Activated CD8-positive, alpha-beta T cell treated with anti-CD3 and anti-CD28 coated beads for 36 hours (primary cell): ENCODE data around the gene KIAA0513. TPM values are rescaled to one million over a fixed set of nuclear protein-coding genes. Genes with fewer than 3 reads are reported as not detected.

ENCODE experiments used
- ATAC-seq: fragments of 200-7000 bp; cut with Tn5 transposase; one replicate; pipeline ENCODE4 v1.10.0; 2021; ENCODE audit warnings: mild to moderate bottlenecking, moderate library complexity
- CTCF ChIA-PET: fragments of 350-600 bp; sonication (Branson Sonifier 250); formaldehyde crosslinking; loops from one replicate; lab custom pipeline; 2021; ENCODE audit warnings: antibody characterized with exemption; lab: Charles Lee
- POLR2A ChIA-PET: fragments of 350-600 bp; sonication (Branson Sonifier 250); formaldehyde crosslinking; loops from one replicate; lab custom pipeline; 2021; ENCODE audit warnings: antibody characterized with exemption; lab: Charles Lee
- DNase-seq: peaks from one replicate; pipeline ENCODE4 v3.0.0-alpha.2; 2020
- H3K27ac Mint-ChIP-seq: one replicate; pipeline ENCODE4 v1.8.0; 2021; ENCODE audit warnings: mild to moderate bottlenecking, mixed read lengths
- H3K27me3 Mint-ChIP-seq: one replicate; pipeline ENCODE4 v1.8.0; 2021; ENCODE audit warnings: mixed read lengths
- H3K36me3 Mint-ChIP-seq: one replicate; pipeline ENCODE4 v1.8.0; 2021; ENCODE audit warnings: low read depth, mixed read lengths
- H3K4me1 Mint-ChIP-seq: one replicate; pipeline ENCODE4 v1.8.0; 2021; ENCODE audit warnings: low read depth, mixed read lengths
- H3K4me3 Mint-ChIP-seq: one replicate; pipeline ENCODE4 v1.8.0; 2021; ENCODE audit warnings: mild to moderate bottlenecking, moderate library complexity, mixed read lengths
- H3K9me3 Mint-ChIP-seq: one replicate; pipeline ENCODE4 v1.8.0; 2021; ENCODE audit warnings: mixed read lengths
- intact Hi-C: fragments of 100-400 bp; cut with micrococcal nuclease; formaldehyde crosslinking; loops from one replicate; pipeline ENCODE4 v1.10.0; 2022
- total RNA-seq, 2 experiments: library from RNA; stranded (reverse); gene quantifications; one replicate each; pipeline ENCODE4 v1.2.3, GENCODE V29; 2021
- TF ChIP-seq, protein P1 (sequence below): fragments of 200-600 bp; IDR thresholded peaks from one replicate; pipeline ENCODE4 v1.8.0; 2022; ENCODE audit warnings: antibody characterized with exemption, mild to moderate bottlenecking

Gene KIAA0513
- total RNA-seq, 2 experiments from 2014 or later = 3.9 to 5.3 TPM

GRCh38 chr16:85069171-85069570 lies 41.6 kb downstream of the KIAA0513 start:
- no peak overlapping the region for H3K4me3 Mint-ChIP-seq
- H3K27me3 Mint-ChIP-seq = no peaks in the 10 kb centered on the region
- ChIA-PET POLR2A (no interaction called here), CTCF (interaction anchor here (0.7 to 1.1 kb wide), 3 partner anchors 12 to 46 kb away, joined by 3 to 4 read pairs (median 3); no protein-coding TSS in a partner anchor)
- ATAC-seq = no peak
- TF ChIP-seq, protein P1, sequence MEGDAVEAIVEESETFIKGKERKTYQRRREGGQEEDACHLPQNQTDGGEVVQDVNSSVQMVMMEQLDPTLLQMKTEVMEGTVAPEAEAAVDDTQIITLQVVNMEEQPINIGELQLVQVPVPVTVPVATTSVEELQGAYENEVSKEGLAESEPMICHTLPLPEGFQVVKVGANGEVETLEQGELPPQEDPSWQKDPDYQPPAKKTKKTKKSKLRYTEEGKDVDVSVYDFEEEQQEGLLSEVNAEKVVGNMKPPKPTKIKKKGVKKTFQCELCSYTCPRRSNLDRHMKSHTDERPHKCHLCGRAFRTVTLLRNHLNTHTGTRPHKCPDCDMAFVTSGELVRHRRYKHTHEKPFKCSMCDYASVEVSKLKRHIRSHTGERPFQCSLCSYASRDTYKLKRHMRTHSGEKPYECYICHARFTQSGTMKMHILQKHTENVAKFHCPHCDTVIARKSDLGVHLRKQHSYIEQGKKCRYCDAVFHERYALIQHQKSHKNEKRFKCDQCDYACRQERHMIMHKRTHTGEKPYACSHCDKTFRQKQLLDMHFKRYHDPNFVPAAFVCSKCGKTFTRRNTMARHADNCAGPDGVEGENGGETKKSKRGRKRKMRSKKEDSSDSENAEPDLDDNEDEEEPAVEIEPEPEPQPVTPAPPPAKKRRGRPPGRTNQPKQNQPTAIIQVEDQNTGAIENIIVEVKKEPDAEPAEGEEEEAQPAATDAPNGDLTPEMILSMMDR = no peak
- no peak for DNase-seq
- intact Hi-C loops = no loop called here
- H3K9me3 Mint-ChIP-seq = no peaks in the 10 kb centered on the region
- H3K27ac Mint-ChIP-seq = no peak overlapping the region
- H3K4me1 Mint-ChIP-seq = no peaks in the 10 kb centered on the region
- peaks cover 4% of the 10 kb centered on the region for H3K36me3 Mint-ChIP-seq

DNA sequence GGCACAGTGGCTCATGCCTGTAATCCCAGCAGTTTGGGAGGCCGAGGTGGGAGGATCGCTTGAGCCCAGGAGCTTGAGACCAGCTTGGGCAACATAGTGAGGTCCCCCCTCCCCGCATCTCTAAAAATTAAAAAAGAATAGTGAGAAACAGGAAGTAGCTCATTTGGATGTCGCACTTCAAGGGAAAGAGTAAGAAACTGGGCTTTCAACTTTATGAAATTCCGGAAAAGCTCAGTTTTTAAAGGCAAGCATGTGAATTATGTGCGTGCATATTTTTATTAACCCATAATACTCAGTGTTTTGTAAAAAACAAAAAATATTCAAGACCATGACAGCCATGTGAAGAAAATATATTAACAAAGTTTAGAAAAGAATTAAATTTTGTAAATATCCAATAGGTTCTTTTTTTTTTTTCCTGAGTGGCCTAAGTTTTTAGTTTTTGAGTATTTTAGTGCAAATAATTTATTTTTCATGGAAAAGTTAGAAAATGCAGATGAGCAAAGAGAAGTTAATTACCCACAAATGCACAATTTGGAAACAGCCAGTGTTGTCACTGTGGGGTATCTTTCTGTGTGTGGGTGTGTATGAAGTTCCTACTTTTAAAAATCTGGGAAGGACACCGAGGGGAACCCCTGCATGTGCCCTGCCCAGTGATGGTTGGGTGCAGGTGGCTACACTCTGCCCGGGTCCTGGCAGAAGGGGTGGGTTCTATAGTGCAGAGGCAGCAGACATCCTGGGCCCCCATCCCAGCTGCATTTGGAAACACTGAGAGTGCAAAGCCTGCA lies 44.7 kb downstream of the KIAA0513 start:
- Mint-ChIP-seq H3K27me3 (no peaks in the 10 kb centered on the region), H3K36me3 (peaks cover 4% of the 10 kb centered on the region), H3K27ac (no peak overlapping the region), H3K4me3 (no peak overlapping the region), H3K4me1 (no peaks in the 10 kb centered on the region), H3K9me3 (no peaks in the 10 kb centered on the region)
- ATAC-seq (no peak), DNase-seq (no peak)
- TF ChIP-seq, protein P1 = no peak
- POLR2A ChIA-PET = interaction anchor here (1.0 kb wide), 1 partner anchor 11 kb away, joined by 5 read pairs; no protein-coding TSS in a partner anchor
- CTCF ChIA-PET = interaction anchor here (0.8 to 1.3 kb wide), 2 partner anchors 15 to 61 kb away, joined by 3 to 4 read pairs; partner anchors contain the start of gene ZDHHC7
- intact Hi-C loops = no loop called here

- CTCF ChIA-PET = interaction anchor here (1.3 kb wide), 1 partner anchor 14 kb away, joined by 4 read pairs; no protein-coding TSS in a partner anchor
- Mint-ChIP-seq H3K27ac (no peak overlapping the region), H3K4me1 (no peaks in the 10 kb centered on the region), H3K9me3 (no peaks in the 10 kb centered on the region), H3K4me3 (no peak overlapping the region), H3K27me3 (no peaks in the 10 kb centered on the region), H3K36me3 (peaks cover 4% of the 10 kb centered on the region)
- POLR2A ChIA-PET = interaction anchor here (1.2 kb wide), 1 partner anchor 11 kb away, joined by 3 read pairs; no protein-coding TSS in a partner anchor
- intact Hi-C loops = no loop called here
- TF ChIP-seq, protein P1 = no peak
- DNase-seq (no peak), ATAC-seq (no peak)
Measured at GRCh38 chr16:85072947-85073346, 45.4 kb downstream of the KIAA0513 start.

DNA sequence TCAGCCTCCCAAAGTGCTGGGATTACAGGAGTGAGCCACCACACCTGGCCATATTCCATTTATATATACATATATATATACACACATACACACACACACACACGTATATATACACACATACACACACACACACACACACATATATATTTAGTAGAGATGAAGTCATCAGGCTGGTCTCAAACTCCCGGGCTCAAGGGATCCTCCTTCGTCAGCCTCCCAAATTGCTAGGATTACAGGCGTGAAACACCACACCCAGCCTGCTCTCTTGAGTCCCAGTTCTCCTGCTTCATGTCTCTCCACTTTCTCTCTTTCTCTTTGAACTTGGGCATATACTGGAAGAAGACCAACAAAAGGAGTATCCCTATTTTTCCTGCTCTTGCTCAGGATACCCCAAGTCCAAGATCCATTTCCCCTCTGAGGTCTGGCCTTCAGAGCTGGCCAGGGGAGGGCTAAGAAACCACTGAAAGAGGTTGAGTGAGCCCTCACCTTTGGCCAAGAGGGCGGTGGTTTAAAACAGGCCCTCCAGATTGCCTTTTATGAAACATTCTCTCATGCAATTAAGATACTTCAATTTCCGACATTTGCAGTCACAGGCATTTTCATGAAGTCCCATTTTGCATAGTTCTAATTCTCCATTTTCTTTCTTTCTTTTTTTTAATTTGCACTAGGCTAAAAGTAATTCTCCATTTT lies 46.8 kb downstream of the KIAA0513 start:
- POLR2A ChIA-PET = interaction anchor here (0.6 to 0.9 kb wide), 2 partner anchors 33 to 360 kb away, joined by 3 read pairs; no protein-coding TSS in a partner anchor
- H3K36me3 Mint-ChIP-seq = peaks cover 4% of the 10 kb centered on the region

More for the DNA sequence above, 46.8 kb downstream of the KIAA0513 start:
- TF ChIP-seq, protein P1 = no peak
- ATAC-seq (no peak), DNase-seq (no peak)
- CTCF ChIA-PET = no interaction called here
- no peaks in the 10 kb centered on the region for H3K27me3 Mint-ChIP-seq
- H3K9me3 Mint-ChIP-seq = no peaks in the 10 kb centered on the region
- H3K4me3 Mint-ChIP-seq = no peak overlapping the region
- intact Hi-C loops = no loop called here
- no peaks in the 10 kb centered on the region for H3K4me1 Mint-ChIP-seq
- no peak overlapping the region for H3K27ac Mint-ChIP-seq
